ENCODE results near the gene GRIN1. TPM values are rescaled to one million over a fixed set of nuclear protein-coding genes. Genes with fewer than 3 reads are reported as not detected.

Gene GRIN1
- total RNA-seq, 2 experiments from 2014 or later = 0.06 to 0.15 TPM

- POLR2A ChIA-PET = no interaction called here
These were observed 7.0 kb downstream of the GRIN1 start for GRCh38 chr9:137145731-137146526.

DNA sequence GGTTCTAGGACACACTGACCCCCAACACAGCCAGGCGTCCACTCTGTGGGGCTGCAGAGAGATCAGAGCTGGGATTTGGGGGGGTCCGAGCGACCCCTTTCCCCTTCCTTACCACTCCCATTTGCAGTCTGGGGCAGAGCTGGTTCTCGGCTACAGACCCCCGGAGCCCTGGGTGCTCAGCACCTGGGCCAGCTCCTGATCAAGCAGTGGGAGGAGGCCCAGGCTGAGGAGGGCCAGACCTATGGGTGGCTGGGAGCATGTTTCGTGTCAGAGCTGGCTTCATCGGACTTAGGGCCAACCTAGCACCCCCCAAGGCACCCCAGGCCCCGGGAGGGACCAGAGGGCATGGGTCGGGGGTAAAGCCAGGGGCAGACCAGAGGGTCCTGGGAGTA, 7.6 kb downstream of the GRIN1 start:
- ChIA-PET POLR2A (no interaction called here), CTCF (ENCODE audit: unreplicated experiment) (no interaction called here)
- Histone ChIP-seq H4K20me1 (ENCODE audit: insufficient read depth, low read length) (no peaks in the 10 kb centered on the region), H3K36me3 (ENCODE audit: insufficient read depth, low read length) (no peaks in the 10 kb centered on the region), H3K4me1 (ENCODE audit: insufficient read depth, low read length, poor library complexity, severe bottlenecking) (peaks cover 15% of the 10 kb centered on the region), H3K27ac (ENCODE audit: low read depth, low read length, poor library complexity, severe bottlenecking) (no peak overlapping the region), H3K9me2 (ENCODE audit: insufficient read depth, low read length) (no peaks in the 10 kb centered on the region), H3K4me3 (ENCODE audit: low read depth, low read length, poor library complexity, severe bottlenecking) (no peak overlapping the region), H3K4me2 (ENCODE audit: low read length) (no peak overlapping the region), H3K9me3 (ENCODE audit: low read length) (no peaks in the 10 kb centered on the region), H2AFZ (ENCODE audit: low read length) (no peak overlapping the region), H3K79me2 (ENCODE audit: insufficient read depth, low read depth, low read length) (no peaks in the 10 kb centered on the region)
- intact Hi-C loops (cut with micrococcal nuclease; ENCODE audit: unreplicated experiment) = no loop called here
- no TSS peak for BruUV-seq (replicated peaks)
- DNase-seq (ENCODE audit: low spot score) = no peak
- TF ChIP-seq EZH2phosphoT487 (IDR thresholded peaks at IDR 0.05; ENCODE audit: borderline replicate concordance, low read depth, low read length) = no peak
- TF ChIP-seq, protein P1, sequence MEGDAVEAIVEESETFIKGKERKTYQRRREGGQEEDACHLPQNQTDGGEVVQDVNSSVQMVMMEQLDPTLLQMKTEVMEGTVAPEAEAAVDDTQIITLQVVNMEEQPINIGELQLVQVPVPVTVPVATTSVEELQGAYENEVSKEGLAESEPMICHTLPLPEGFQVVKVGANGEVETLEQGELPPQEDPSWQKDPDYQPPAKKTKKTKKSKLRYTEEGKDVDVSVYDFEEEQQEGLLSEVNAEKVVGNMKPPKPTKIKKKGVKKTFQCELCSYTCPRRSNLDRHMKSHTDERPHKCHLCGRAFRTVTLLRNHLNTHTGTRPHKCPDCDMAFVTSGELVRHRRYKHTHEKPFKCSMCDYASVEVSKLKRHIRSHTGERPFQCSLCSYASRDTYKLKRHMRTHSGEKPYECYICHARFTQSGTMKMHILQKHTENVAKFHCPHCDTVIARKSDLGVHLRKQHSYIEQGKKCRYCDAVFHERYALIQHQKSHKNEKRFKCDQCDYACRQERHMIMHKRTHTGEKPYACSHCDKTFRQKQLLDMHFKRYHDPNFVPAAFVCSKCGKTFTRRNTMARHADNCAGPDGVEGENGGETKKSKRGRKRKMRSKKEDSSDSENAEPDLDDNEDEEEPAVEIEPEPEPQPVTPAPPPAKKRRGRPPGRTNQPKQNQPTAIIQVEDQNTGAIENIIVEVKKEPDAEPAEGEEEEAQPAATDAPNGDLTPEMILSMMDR (conservative IDR thresholded peaks at IDR 0.05; ENCODE audit: low read length) = no peak

More at GRCh38 chr9:137145731-137146526, 7.0 kb downstream of the GRIN1 start:
- no peak for DNase-seq (ENCODE audit: low spot score)
- Histone ChIP-seq H3K36me3 (ENCODE audit: insufficient read depth, low read length) (no peaks in the 10 kb centered on the region), H3K9me3 (ENCODE audit: low read length) (no peaks in the 10 kb centered on the region), H3K4me1 (ENCODE audit: insufficient read depth, low read length, poor library complexity, severe bottlenecking) (peaks cover 12% of the 10 kb centered on the region), H3K9me2 (ENCODE audit: insufficient read depth, low read length) (no peaks in the 10 kb centered on the region), H3K4me2 (ENCODE audit: low read length) (no peak overlapping the region), H4K20me1 (ENCODE audit: insufficient read depth, low read length) (no peaks in the 10 kb centered on the region), H3K79me2 (ENCODE audit: insufficient read depth, low read depth, low read length) (no peaks in the 10 kb centered on the region), H3K27ac (ENCODE audit: low read depth, low read length, poor library complexity, severe bottlenecking) (no peak overlapping the region), H2AFZ (ENCODE audit: low read length) (no peak overlapping the region), H3K4me3 (ENCODE audit: low read depth, low read length, poor library complexity, severe bottlenecking) (no peak overlapping the region)
- TF ChIP-seq, protein P1 (conservative IDR thresholded peaks at IDR 0.05; ENCODE audit: low read length) = no peak
- no peak for TF ChIP-seq EZH2phosphoT487 (IDR thresholded peaks at IDR 0.05; ENCODE audit: borderline replicate concordance, low read depth, low read length)
- intact Hi-C loops (cut with micrococcal nuclease; ENCODE audit: unreplicated experiment) = no loop called here
- CTCF ChIA-PET (ENCODE audit: unreplicated experiment) = no interaction called here
- no TSS peak for BruUV-seq (replicated peaks)

- no peak overlapping the region for H3K4me3 ChIP-seq (ENCODE audit: low read depth, low read length, poor library complexity, severe bottlenecking)
- no peaks in the 10 kb centered on the region for H3K36me3 ChIP-seq (ENCODE audit: insufficient read depth, low read length)
- no peak overlapping the region for H3K27ac ChIP-seq (ENCODE audit: low read depth, low read length, poor library complexity, severe bottlenecking)
- CTCF ChIA-PET (ENCODE audit: unreplicated experiment) = no interaction called here
- TF ChIP-seq, protein P1 (conservative IDR thresholded peaks at IDR 0.05; ENCODE audit: low read length) = no peak
- TF ChIP-seq EZH2phosphoT487 (IDR thresholded peaks at IDR 0.05; ENCODE audit: borderline replicate concordance, low read depth, low read length) = no peak
- no peak for DNase-seq (ENCODE audit: low spot score)
- no peaks in the 10 kb centered on the region for H3K79me2 ChIP-seq (ENCODE audit: insufficient read depth, low read depth, low read length)
- H4K20me1 ChIP-seq (ENCODE audit: insufficient read depth, low read length) = no peaks in the 10 kb centered on the region
- H3K9me2 ChIP-seq (ENCODE audit: insufficient read depth, low read length) = no peaks in the 10 kb centered on the region
- intact Hi-C loops (cut with micrococcal nuclease; ENCODE audit: unreplicated experiment) = no loop called here
- no peaks in the 10 kb centered on the region for H3K9me3 ChIP-seq (ENCODE audit: low read length)
- H3K4me2 ChIP-seq (ENCODE audit: low read length) = no peak overlapping the region
- peaks cover 17% of the 10 kb centered on the region for H3K4me1 ChIP-seq (ENCODE audit: insufficient read depth, low read length, poor library complexity, severe bottlenecking)
- POLR2A ChIA-PET = interaction anchor here (0.6 kb wide), 1 partner anchor 1706 kb away, joined by 3 read pairs; no protein-coding TSS in a partner anchor
- no peak overlapping the region for H2AFZ ChIP-seq (ENCODE audit: low read length)
- no TSS peak for BruUV-seq (replicated peaks)
These were observed 8.3 kb downstream of the GRIN1 start for GRCh38 chr9:137147091-137147792.
